NT2/D1 (cell line): Measurements from ENCODE around the gene CAMK1D.

ENCODE experiments used
- DNase-seq: peaks from one replicate; pipeline ENCODE4 v3.0.0-alpha.2; 2011; ENCODE audit warnings: low read depth, low spot score
- H3K27me3 ChIP-seq: 2 replicates; pipeline ENCODE4 v1.6.0; 2011; ENCODE audit warnings: mild to moderate bottlenecking; ENCODE audit not compliant: insufficient read length, insufficient read depth
- H3K36me3 ChIP-seq: 2 replicates; pipeline ENCODE4 v1.6.1; 2011; ENCODE audit warnings: mild to moderate bottlenecking, low read length, mixed read lengths; ENCODE audit not compliant: insufficient read depth, insufficient read length
- H3K4me1 ChIP-seq: 2 replicates; pipeline ENCODE4 v1.5.1; 2011; ENCODE audit not compliant: insufficient read depth, insufficient read length
- H3K4me3 ChIP-seq: 2 replicates; pipeline ENCODE4 v1.5.1; 2011; ENCODE audit warnings: low read depth; ENCODE audit not compliant: insufficient read length
- H3K9ac ChIP-seq: 2 replicates; pipeline ENCODE4 v1.6.0; 2011; ENCODE audit warnings: low read depth; ENCODE audit not compliant: insufficient read length
- H3K9me3 ChIP-seq: 2 replicates; pipeline ENCODE4 v1.5.1; 2011; ENCODE audit warnings: mild to moderate bottlenecking, low read length; ENCODE audit not compliant: insufficient read depth
- SUZ12 ChIP-seq: IDR thresholded peaks from 2 replicates; pipeline ENCODE4 v1.6.1; 2011; ENCODE audit not compliant: insufficient read length, insufficient read depth; ENCODE audit errors: extremely low read depth
- YY1 ChIP-seq: IDR thresholded peaks from 2 replicates; pipeline ENCODE4 v1.6.1; 2011; ENCODE audit not compliant: insufficient read length, insufficient read depth
- ZNF274 ChIP-seq: IDR thresholded peaks from 2 replicates; pipeline ENCODE4 v1.6.1; 2011; ENCODE audit warnings: mild to moderate bottlenecking, low read depth, low read length

Gene CAMK1D

GRCh38 chr10:12838995-12839927 is 489.9 kb downstream of the CAMK1D start:
- Histone ChIP-seq H3K36me3 (no peaks in the 10 kb centered on the region), H3K27me3 (no peaks in the 10 kb centered on the region), H3K4me3 (no peak overlapping the region), H3K4me1 (peaks cover under 1% of the 10 kb centered on the region), H3K9ac (no peak overlapping the region), H3K9me3 (no peaks in the 10 kb centered on the region)
- no peak for TF ChIP-seq SUZ12
- no peak for TF ChIP-seq YY1
- TF ChIP-seq ZNF274, result no peak
- DNase-seq, result no peak

GRCh38 chr10:12839941-12840611 is 490.7 kb downstream of the CAMK1D start:
- Histone ChIP-seq H3K4me1 (peaks cover 3% of the 10 kb centered on the region), H3K9ac (no peak overlapping the region), H3K4me3 (no peak overlapping the region), H3K9me3 (no peaks in the 10 kb centered on the region), H3K36me3 (no peaks in the 10 kb centered on the region), H3K27me3 (no peaks in the 10 kb centered on the region)
- TF ChIP-seq SUZ12 (no peak), YY1 (no peak), ZNF274 (no peak)
- DNase-seq, result no peak

DNA sequence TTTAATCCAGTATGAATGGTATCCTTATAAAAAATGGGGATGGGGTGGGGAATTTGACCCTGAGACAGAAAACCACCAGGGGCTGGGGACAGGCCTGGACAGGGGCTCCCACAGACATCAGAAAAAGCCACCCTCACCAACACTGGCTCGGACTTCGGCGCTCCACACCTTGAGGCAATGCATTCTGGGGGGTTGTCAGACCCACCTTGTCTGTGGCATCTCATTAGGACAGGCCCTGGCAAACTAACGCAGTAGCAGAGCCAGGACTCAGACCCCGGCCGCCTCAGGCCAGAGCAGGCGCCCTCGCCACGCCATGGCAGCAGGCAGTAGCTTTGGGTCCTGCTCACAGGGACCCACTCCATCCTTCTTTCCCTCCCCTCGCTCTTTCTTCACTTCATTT is 492.1 kb downstream of the CAMK1D start:
- H3K27me3 ChIP-seq, result no peaks in the 10 kb centered on the region
- no peak overlapping the region for H3K9ac ChIP-seq
- DNase-seq, result no peak
- no peaks in the 10 kb centered on the region for H3K9me3 ChIP-seq
- no peak for TF ChIP-seq YY1
- no peak for TF ChIP-seq SUZ12
- TF ChIP-seq ZNF274, result no peak
- H3K36me3 ChIP-seq, result no peaks in the 10 kb centered on the region
- H3K4me3 ChIP-seq, result no peak overlapping the region
- peaks cover 3% of the 10 kb centered on the region for H3K4me1 ChIP-seq

DNA sequence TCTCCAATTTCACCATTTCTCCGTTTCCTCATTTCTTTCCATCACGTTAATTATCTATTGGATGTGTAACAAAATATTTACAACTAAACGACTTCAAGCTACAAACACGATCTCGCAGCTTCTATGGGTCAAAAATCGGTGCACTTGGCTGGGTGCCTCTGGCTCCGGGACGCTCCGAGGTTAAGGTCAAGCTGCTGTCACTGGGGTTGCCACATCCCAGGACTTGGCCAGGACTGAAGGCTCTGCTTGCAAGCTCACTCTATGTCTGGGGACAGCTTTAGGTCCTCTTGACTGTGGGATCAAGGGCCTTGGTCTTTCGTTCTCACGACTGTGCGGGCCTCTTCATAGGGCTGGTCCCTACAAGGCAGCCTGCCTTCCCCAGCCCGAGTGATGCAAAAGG is 492.5 kb downstream of the CAMK1D start:
- Histone ChIP-seq H3K27me3 (no peaks in the 10 kb centered on the region), H3K9me3 (no peaks in the 10 kb centered on the region), H3K36me3 (no peaks in the 10 kb centered on the region), H3K4me3 (no peak overlapping the region), H3K9ac (no peak overlapping the region), H3K4me1 (peaks cover 3% of the 10 kb centered on the region)
- no peak for DNase-seq
- TF ChIP-seq ZNF274 (no peak), SUZ12 (no peak), YY1 (no peak)

- Histone ChIP-seq H3K4me1 (peaks cover 3% of the 10 kb centered on the region), H3K9me3 (no peaks in the 10 kb centered on the region), H3K27me3 (no peaks in the 10 kb centered on the region), H3K36me3 (no peaks in the 10 kb centered on the region), H3K4me3 (no peak overlapping the region), H3K9ac (no peak overlapping the region)
- no peak for DNase-seq
- TF ChIP-seq ZNF274 (no peak), YY1 (no peak), SUZ12 (no peak)
These were observed 493.0 kb downstream of the CAMK1D start for GRCh38 chr10:12842310-12842709.

GRCh38 chr10:12843296-12843945 is 494.1 kb downstream of the CAMK1D start:
- no peaks in the 10 kb centered on the region for H3K27me3 ChIP-seq

More at GRCh38 chr10:12843296-12843945, 494.1 kb downstream of the CAMK1D start:
- Histone ChIP-seq H3K36me3 (no peaks in the 10 kb centered on the region), H3K4me1 (peaks cover 3% of the 10 kb centered on the region), H3K9me3 (no peaks in the 10 kb centered on the region), H3K9ac (no peak overlapping the region), H3K4me3 (no peak overlapping the region)
- TF ChIP-seq ZNF274, result no peak
- TF ChIP-seq SUZ12, result no peak
- TF ChIP-seq YY1, result no peak
- no peak for DNase-seq
